Chondrocyte (in vitro differentiated cells): Measurements from ENCODE around the gene PLCG2. TPM values are rescaled to one million over a fixed set of nuclear protein-coding genes. Genes with fewer than 3 reads are reported as not detected.

Experiments used
- DNase-seq: peaks from one replicate; pipeline ENCODE4 v3.0.0; 2021; ENCODE audit warnings: mixed read lengths, low spot score
- H3K27ac Mint-ChIP-seq: one replicate; pipeline ENCODE4 v1.8.0; 2021; ENCODE audit warnings: mild to moderate bottlenecking, moderate library complexity, mixed read lengths; ENCODE audit not compliant: unreplicated experiment
- H3K27me3 Mint-ChIP-seq: 2 replicates; pipeline ENCODE4 v1.8.0; 2021; ENCODE audit warnings: low read depth, mixed read lengths
- H3K36me3 Mint-ChIP-seq: 2 replicates; pipeline ENCODE4 v1.8.0; 2021; ENCODE audit warnings: low read depth, mixed read lengths
- H3K4me1 Mint-ChIP-seq: 2 replicates; pipeline ENCODE4 v1.8.0; 2021; ENCODE audit warnings: low read depth, mild to moderate bottlenecking, mixed read lengths
- H3K4me3 Mint-ChIP-seq: one replicate; pipeline ENCODE4 v1.8.0; 2021; ENCODE audit warnings: mild to moderate bottlenecking, moderate library complexity, mixed read lengths; ENCODE audit not compliant: unreplicated experiment
- H3K9me3 Mint-ChIP-seq: 2 replicates; pipeline ENCODE4 v1.8.0; 2021; ENCODE audit warnings: low read depth, mixed read lengths
- CTCF ChIP-seq: fragments of 200-600 bp; sonication (generic); IDR thresholded peaks from 2 replicates; pipeline ENCODE4 v1.5.0; 2021; ENCODE audit warnings: antibody characterized with exemption, mild to moderate bottlenecking, moderate library complexity
- total RNA-seq: library from RNA; stranded (reverse); gene quantifications from 3 replicates; pipeline ENCODE4 v1.2.1, GENCODE V29; 2021

PLCG2 gene
- total RNA-seq, 1 donor from 2014 or later: 1.1 TPM

GRCh38 chr16:81956213-81956948 is 177.3 kb downstream of the PLCG2 start:
- peaks cover 13% of the 10 kb centered on the region for H3K9me3 Mint-ChIP-seq
- TF ChIP-seq CTCF: no peak
- no peaks in the 10 kb centered on the region for H3K4me1 Mint-ChIP-seq

GRCh38 chr16:81964808-81965207 is 185.7 kb downstream of the PLCG2 start:
- Mint-ChIP-seq H3K9me3 (peaks cover 6% of the 10 kb centered on the region), H3K4me1 (no peaks in the 10 kb centered on the region), H3K27ac (no peak overlapping the region), H3K4me3 (no peak overlapping the region), H3K36me3 (no peaks in the 10 kb centered on the region), H3K27me3 (peaks cover 9% of the 10 kb centered on the region)
- no peak for DNase-seq
- no peak for TF ChIP-seq CTCF

More at GRCh38 chr16:81956213-81956948, 177.3 kb downstream of the PLCG2 start:
- no peaks in the 10 kb centered on the region for H3K36me3 Mint-ChIP-seq
- H3K27ac Mint-ChIP-seq: no peak overlapping the region
- no peak overlapping the region for H3K4me3 Mint-ChIP-seq
- no peak for DNase-seq
- peaks cover 7% of the 10 kb centered on the region for H3K27me3 Mint-ChIP-seq

GRCh38 chr16:81967358-81967757 is 188.3 kb downstream of the PLCG2 start:
- H3K36me3 Mint-ChIP-seq: peaks cover 3% of the 10 kb centered on the region

GRCh38 chr16:81971853-81972252 is 192.8 kb downstream of the PLCG2 start:
- TF ChIP-seq CTCF: no peak
- Mint-ChIP-seq H3K27ac (no peak overlapping the region), H3K36me3 (peaks cover 3% of the 10 kb centered on the region), H3K27me3 (peaks cover 3% of the 10 kb centered on the region), H3K4me1 (no peaks in the 10 kb centered on the region), H3K4me3 (no peak overlapping the region), H3K9me3 (peaks cover 41% of the 10 kb centered on the region)
- no peak for DNase-seq

More at GRCh38 chr16:81967358-81967757, 188.3 kb downstream of the PLCG2 start:
- no peak for DNase-seq
- TF ChIP-seq CTCF: no peak
- H3K4me1 Mint-ChIP-seq: no peaks in the 10 kb centered on the region
- H3K4me3 Mint-ChIP-seq: no peak overlapping the region
- peaks cover 6% of the 10 kb centered on the region for H3K27me3 Mint-ChIP-seq
- peaks cover 22% of the 10 kb centered on the region for H3K9me3 Mint-ChIP-seq
- H3K27ac Mint-ChIP-seq: no peak overlapping the region

- no peak for TF ChIP-seq CTCF
- H3K27me3 Mint-ChIP-seq: no peaks in the 10 kb centered on the region
- H3K36me3 Mint-ChIP-seq: peaks cover 3% of the 10 kb centered on the region
- H3K9me3 Mint-ChIP-seq: peaks cover 46% of the 10 kb centered on the region
- no peak overlapping the region for H3K27ac Mint-ChIP-seq
- H3K4me3 Mint-ChIP-seq: no peak overlapping the region
- no peak for DNase-seq
- H3K4me1 Mint-ChIP-seq: no peaks in the 10 kb centered on the region
Observed at GRCh38 chr16:81973737-81974136, 194.6 kb downstream of the PLCG2 start.
